HUDEP-2 (cell line): ENCODE results near the gene CCN6.

Experiments
- DNase-seq, 76 experiments: peaks; one replicate each; lab custom pipeline; 2025; ENCODE audit not compliant: unreplicated experiment in 76 of 76; lab: John Stamatoyannopoulos, UW

Gene CCN6

DNA sequence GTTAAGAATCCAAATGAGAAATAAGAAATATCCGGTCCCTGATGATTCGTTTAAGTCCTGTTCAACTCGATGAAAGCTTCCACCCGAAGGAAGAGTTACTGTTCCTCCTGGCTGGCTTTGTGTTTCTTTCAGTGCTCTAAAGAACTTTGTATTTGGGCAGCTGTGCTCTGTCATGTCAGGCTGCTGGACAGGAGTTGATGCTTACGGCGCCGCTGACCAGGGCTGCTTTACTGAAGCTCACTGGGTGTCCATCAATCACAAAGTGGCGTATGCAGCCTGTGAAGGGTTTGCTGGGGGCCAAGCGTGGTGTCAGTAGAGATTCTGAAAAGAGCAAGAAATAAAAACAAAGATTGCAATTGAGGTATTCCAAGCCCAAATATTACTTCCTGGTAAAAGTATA, 55.4 kb downstream of the CCN6 start:
- DNase-seq: no peak

DNA sequence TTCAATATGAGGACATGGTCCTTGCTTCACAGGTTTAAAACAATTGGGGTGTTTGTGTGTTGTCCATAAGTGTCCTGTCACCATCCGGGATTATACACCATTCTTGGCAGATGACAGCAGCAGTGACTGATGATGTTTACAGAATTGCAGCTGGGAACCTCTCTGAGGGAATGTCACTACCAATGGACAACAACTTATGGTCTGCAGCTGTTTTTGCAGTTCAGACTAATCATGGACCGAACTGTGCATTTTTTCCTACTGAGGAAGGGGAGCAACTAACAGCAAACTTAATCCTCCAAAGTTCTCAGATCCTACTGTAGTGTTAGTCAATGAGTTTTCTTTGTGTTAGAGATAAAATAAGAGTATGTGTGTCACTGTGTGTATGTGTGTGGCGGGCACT, 59.5 kb downstream of the CCN6 start:
- no peak for DNase-seq

DNA sequence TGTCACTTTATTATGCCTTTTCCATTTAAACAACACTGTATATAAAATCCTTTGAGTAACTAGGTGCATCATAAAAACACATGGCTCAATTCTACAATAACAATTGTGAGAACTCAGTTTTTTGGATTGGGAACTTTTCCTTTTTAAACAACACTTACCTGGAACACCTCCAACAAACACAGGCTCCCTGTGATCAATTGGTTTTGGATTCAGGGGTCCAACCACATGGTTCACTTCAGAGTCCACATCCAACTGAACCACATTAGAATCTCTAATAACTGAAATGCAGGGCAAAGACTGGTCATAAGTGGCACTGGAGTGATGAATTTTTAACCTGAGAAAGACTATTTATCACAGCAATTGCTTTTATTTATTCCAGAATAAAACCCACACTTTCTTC, 60.0 kb downstream of the CCN6 start:
- DNase-seq: no peak

DNA sequence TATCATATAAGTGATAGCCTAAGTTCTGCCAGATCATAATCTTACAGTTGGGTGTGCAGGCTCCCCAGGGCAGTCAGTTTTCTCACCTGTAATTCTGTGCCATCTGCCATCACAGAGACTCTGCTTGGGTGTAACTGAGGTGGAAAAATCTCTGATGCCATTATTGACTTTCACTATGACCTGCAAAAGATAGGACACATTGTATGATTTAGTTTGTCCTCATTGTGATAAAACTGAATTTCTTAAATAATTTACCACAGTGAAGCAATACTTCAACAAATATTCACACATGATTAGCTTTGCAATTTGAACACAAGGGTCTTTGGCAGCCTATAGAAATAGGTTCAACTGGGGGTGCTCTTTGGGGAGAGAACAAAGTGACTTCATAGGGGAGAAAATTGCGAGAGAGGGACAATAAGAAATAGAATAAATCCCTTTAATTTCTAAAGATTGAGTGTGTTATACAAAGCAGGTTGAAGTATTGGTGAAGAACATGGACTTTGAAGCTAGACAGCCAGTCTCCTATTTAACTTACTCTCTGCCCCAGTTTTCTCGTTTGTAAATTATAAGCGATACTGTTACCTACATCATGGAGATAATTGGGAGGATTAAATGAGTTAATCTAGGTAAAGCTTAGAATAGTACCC, 60.8 kb downstream of the CCN6 start:
- DNase-seq: no peak

DNA sequence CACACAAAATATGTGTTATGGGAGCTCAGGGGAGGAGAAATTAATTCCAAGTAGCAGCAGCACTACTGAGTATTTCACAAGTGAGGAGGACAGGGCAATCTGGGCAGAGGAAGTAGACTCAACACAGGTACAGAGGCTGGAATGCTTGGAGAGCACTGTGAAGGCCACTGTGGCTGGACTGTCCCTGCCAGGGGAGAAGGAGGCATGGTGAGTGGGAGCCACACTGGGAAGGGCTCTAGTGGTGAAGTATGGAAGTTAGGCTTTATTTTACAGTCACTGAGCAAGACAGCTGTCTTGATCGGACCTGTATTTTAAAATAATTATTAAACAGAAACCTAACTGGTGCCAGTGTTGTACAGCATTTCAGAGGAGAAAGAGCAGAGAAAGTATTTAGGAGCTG, 62.3 kb downstream of the CCN6 start:
- no peak for DNase-seq

DNA sequence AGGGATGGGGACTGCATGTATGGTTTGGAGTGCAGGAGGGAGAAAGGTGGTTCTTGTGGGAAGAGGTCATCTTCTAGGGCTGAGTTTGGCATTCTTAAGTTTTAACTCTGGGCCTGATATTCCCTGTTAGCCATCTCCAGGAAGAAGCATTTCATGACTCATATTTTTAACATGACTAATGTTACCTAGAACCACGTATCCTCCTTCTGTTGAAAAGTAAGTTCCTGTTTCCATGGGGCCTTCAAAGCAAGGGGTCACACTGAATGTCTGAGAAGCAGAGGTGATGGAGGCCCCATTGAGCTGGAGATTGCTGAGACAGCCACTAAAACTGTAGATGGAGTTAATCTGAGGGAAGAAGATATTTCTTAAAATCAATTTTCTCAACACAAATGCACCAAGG, 63.6 kb downstream of the CCN6 start:
- DNase-seq: no peak

DNA sequence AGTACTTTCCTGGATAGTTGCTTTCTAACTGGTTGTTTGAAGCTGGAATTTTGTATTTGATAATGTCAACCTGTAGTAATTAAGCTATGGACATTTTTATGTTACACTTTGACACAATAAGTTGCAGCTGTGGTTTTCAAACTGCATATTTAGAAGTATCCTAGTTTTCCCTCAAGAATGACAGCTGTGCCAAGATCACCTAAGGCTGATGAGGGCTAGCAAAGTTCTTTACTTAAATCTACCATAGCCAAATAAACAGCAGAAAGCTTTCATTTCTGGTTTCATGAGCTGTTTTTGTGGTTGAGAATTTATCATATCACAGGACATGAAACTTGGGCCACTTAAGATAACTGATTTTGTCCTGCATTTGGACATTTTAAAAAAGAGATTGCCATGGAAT, 64.1 kb downstream of the CCN6 start:
- DNase-seq: no peak
